ENCODE measurements around the gene RASGRP2.

RASGRP2 gene

DNA sequence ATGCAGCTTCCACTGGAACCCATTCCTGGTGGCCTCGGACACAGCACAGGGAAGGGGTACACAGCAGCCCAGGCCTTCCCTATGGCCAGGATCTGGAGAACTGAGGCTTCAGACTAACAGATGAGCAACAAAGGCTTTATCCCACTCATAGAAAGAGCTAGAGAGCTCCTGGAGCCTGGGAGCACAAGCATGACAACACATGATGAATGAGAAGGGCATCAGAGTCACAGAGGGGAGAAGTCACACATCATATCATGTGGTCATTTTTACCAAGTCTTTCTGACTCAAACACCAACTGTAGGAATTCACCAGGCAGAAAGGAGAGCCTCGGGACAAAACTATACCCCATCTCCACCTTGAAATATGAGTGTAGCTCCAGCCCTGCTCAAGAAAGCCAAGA lies 64.1 kb downstream of the RASGRP2 start:
- Histone ChIP-seq H3K4me1 (ENCODE audit: control insufficient read depth, insufficient read depth, low read length) (no peaks in the 10 kb centered on the region; the same call in 1 of the 2 replicates), H3K9me3 (ENCODE audit: control insufficient read depth, insufficient read depth, low read depth, low read length) (no peaks in the 10 kb centered on the region), H3K4me3 (ENCODE audit: low read depth, low read length) (no peak overlapping the region), H3K27ac (ENCODE audit: extremely low read depth, low read depth, low read length) (no peak overlapping the region), H3K36me3 (ENCODE audit: control insufficient read depth in 2 of 2, insufficient read depth in 1 of 2, low read length in 2 of 2) (no peaks in the 10 kb centered on the region)
- TF ChIP-seq ZNF549 (tag by site-specific recombination; IDR thresholded peaks at IDR 0.05), result no peak
- CTCF ChIA-PET, result interaction anchor here (0.5 to 3.1 kb wide), 3 partner anchors 8 to 126 kb away, joined by 3 to 18 read pairs (median 4); no protein-coding TSS in a partner anchor
- POLR2A ChIA-PET, result no interaction called here

DNA sequence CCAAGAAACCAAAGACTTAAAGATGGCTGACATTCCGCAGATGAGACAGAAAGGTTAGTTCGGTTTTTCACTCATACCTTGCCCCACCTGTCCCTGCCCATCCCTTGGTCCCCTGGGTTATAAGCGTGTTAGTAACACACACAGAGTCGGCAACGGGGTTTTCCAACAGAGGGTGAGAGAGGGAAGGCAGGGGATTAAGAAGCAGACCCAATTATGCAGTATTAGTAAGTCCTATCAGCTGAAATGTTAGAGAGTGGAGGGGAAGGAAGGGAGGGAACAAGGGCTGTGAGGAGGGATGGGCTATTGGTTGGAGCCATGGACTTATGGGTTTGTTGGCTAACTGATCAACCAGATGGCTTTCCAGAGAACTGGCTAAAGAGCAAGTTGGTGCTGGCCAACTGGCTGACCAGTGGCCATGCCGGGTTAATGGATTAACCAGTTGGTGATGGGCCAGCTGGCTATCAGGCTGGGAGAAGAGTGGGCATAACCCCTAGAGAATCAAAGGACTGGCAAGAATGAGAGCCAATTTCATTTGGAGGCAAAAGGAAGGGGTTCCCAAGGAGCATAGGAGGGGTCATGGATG lies 66.4 kb downstream of the RASGRP2 start:
- ChIA-PET CTCF (interaction anchor here (3.1 kb wide), 1 partner anchor 10 kb away, joined by 18 read pairs; no protein-coding TSS in a partner anchor), POLR2A (no interaction called here)
- Histone ChIP-seq H3K4me3 (ENCODE audit: low read depth, low read length) (no peak overlapping the region), H3K9me3 (ENCODE audit: control insufficient read depth, insufficient read depth, low read depth, low read length) (no peaks in the 10 kb centered on the region), H3K36me3 (ENCODE audit: control insufficient read depth in 2 of 2, insufficient read depth in 1 of 2, low read length in 2 of 2) (no peaks in the 10 kb centered on the region), H3K27ac (ENCODE audit: extremely low read depth, low read depth, low read length) (no peak overlapping the region), H3K4me1 (ENCODE audit: control insufficient read depth, insufficient read depth, low read length) (no peaks in the 10 kb centered on the region; the same call in 1 of the 2 replicates)
- TF ChIP-seq, protein P1, sequence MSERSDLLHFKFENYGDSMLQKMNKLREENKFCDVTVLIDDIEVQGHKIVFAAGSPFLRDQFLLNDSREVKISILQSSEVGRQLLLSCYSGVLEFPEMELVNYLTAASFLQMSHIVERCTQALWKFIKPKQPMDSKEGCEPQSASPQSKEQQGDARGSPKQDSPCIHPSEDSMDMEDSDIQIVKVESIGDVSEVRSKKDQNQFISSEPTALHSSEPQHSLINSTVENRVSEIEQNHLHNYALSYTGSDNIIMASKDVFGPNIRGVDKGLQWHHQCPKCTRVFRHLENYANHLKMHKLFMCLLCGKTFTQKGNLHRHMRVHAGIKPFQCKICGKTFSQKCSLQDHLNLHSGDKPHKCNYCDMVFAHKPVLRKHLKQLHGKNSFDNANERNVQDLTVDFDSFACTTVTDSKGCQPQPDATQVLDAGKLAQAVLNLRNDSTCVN (tag by site-specific recombination; optimal IDR thresholded peaks at IDR 0.05), result no peak
- TF ChIP-seq ZNF621 (tag by site-specific recombination; IDR thresholded peaks at IDR 0.05) (no peak), ZNF76 (tag by site-specific recombination; IDR thresholded peaks at IDR 0.05; ENCODE audit: borderline replicate concordance, low read depth) (no peak), REPIN1 (tag by site-specific recombination; IDR thresholded peaks at IDR 0.05; ENCODE audit: low read depth) (no peak), ZFHX2 (tag by site-specific recombination; conservative IDR thresholded peaks at IDR 0.05) (no peak), ZNF48 (tag by site-specific recombination; IDR thresholded peaks at IDR 0.05) (no peak), ZNF530 (tag by site-specific recombination; IDR thresholded peaks at IDR 0.05; ENCODE audit: low read depth) (no peak), ZNF19 (tag by site-specific recombination; IDR thresholded peaks at IDR 0.05; ENCODE audit: low read depth) (no peak), ZNF670 (tag by site-specific recombination; IDR thresholded peaks at IDR 0.05; ENCODE audit: low read depth) (no peak), ZNF169 (tag by site-specific recombination; IDR thresholded peaks at IDR 0.05) (no peak), ZFP37 (tag by site-specific recombination; IDR thresholded peaks at IDR 0.05) (no peak), ZNF510 (tag by site-specific recombination; IDR thresholded peaks at IDR 0.05; ENCODE audit: insufficient replicate concordance) (no peak), ZNF626 (tag by site-specific recombination; IDR thresholded peaks at IDR 0.05) (no peak), ZNF843 (tag by site-specific recombination; IDR thresholded peaks at IDR 0.05) (no peak), GLI2 (tag by site-specific recombination; IDR thresholded peaks at IDR 0.05; ENCODE audit: borderline replicate concordance, low read depth) (no peak), KLF7 (tag by site-specific recombination; IDR thresholded peaks at IDR 0.05; ENCODE audit: borderline replicate concordance) (no peak)
- TF ChIP-seq, protein P2, sequence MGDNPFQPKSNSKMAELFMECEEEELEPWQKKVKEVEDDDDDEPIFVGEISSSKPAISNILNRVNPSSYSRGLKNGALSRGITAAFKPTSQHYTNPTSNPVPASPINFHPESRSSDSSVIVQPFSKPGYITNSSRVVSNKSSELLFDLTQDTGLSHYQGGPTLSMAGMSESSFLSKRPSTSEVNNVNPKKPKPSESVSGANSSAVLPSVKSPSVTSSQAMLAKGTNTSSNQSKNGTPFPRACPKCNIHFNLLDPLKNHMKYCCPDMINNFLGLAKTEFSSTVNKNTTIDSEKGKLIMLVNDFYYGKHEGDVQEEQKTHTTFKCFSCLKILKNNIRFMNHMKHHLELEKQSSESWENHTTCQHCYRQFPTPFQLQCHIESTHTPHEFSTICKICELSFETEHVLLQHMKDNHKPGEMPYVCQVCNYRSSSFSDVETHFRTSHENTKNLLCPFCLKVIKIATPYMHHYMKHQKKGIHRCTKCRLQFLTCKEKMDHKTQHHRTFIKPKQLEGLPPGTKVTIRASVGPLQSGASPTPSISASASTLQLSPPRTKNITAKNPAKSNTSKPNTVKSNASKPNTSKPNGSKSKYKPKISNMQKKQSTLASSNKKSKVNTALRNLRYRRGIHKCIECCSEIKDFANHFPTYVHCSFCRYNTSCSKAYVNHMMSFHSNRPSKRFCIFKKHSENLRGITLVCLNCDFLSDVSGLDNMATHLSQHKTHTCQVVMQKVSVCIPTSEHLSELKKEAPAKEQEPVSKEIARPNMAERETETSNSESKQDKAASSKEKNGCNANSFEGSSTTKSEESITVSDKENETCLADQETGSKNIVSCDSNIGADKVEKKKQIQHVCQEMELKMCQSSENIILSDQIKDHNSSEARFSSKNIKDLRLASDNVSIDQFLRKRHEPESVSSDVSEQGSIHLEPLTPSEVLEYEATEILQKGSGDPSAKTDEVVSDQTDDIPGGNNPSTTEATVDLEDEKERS (tag by site-specific recombination; IDR thresholded peaks at IDR 0.05), result no peak
- TF ChIP-seq, protein P3, sequence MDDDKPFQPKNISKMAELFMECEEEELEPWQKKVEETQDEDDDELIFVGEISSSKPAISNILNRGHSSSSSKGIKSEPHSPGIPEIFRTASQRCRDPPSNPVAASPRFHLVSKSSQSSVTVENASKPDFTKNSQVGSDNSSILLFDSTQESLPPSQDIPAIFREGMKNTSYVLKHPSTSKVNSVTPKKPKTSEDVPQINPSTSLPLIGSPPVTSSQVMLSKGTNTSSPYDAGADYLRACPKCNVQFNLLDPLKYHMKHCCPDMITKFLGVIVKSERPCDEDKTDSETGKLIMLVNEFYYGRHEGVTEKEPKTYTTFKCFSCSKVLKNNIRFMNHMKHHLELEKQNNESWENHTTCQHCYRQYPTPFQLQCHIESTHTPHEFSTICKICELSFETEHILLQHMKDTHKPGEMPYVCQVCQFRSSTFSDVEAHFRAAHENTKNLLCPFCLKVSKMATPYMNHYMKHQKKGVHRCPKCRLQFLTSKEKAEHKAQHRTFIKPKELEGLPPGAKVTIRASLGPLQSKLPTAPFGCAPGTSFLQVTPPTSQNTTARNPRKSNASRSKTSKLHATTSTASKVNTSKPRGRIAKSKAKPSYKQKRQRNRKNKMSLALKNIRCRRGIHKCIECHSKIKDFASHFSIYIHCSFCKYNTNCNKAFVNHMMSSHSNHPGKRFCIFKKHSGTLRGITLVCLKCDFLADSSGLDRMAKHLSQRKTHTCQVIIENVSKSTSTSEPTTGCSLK (tag by site-specific recombination; IDR thresholded peaks at IDR 0.05), result no peak
- TF ChIP-seq, protein P4, sequence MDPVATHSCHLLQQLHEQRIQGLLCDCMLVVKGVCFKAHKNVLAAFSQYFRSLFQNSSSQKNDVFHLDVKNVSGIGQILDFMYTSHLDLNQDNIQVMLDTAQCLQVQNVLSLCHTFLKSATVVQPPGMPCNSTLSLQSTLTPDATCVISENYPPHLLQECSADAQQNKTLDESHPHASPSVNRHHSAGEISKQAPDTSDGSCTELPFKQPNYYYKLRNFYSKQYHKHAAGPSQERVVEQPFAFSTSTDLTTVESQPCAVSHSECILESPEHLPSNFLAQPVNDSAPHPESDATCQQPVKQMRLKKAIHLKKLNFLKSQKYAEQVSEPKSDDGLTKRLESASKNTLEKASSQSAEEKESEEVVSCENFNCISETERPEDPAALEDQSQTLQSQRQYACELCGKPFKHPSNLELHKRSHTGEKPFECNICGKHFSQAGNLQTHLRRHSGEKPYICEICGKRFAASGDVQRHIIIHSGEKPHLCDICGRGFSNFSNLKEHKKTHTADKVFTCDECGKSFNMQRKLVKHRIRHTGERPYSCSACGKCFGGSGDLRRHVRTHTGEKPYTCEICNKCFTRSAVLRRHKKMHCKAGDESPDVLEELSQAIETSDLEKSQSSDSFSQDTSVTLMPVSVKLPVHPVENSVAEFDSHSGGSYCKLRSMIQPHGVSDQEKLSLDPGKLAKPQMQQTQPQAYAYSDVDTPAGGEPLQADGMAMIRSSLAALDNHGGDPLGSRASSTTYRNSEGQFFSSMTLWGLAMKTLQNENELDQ (tag by site-specific recombination; IDR thresholded peaks at IDR 0.05; ENCODE audit: low read depth), result no peak
- TF ChIP-seq, protein P5, sequence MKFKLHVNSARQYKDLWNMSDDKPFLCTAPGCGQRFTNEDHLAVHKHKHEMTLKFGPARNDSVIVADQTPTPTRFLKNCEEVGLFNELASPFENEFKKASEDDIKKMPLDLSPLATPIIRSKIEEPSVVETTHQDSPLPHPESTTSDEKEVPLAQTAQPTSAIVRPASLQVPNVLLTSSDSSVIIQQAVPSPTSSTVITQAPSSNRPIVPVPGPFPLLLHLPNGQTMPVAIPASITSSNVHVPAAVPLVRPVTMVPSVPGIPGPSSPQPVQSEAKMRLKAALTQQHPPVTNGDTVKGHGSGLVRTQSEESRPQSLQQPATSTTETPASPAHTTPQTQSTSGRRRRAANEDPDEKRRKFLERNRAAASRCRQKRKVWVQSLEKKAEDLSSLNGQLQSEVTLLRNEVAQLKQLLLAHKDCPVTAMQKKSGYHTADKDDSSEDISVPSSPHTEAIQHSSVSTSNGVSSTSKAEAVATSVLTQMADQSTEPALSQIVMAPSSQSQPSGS (tag by site-specific recombination; IDR thresholded peaks at IDR 0.05; ENCODE audit: low read depth), result no peak

Data from HEK293 (cell line).